ENCODE measurements around the gene HCN2. TPM values are rescaled to one million over a fixed set of nuclear protein-coding genes. Genes with fewer than 3 reads are reported as not detected.

Gene HCN2
- total RNA-seq, 2 donors from 2014 or later, result 0.14 to 8.5 TPM

GRCh38 chr19:610801-611480 lies 21.3 kb downstream of the HCN2 start:
- Histone ChIP-seq H3K27ac (no peak overlapping the region), H3K4me1 (replicated peaks) (no peaks in the 10 kb centered on the region), H3K9me3 (no peaks in the 10 kb centered on the region), H3K4me3 (no peak overlapping the region), H3K36me3 (no peaks in the 10 kb centered on the region), H3K27me3 (replicated peaks; ENCODE audit: insufficient read depth) (no peaks in the 10 kb centered on the region)
- DNase-seq (ENCODE audit: low spot score), result no peak
- intact Hi-C loops (cut with DNase I), result no loop called here
- 31% methylated on average over 30 of the region's 36 CpGs for WGBS
- TF ChIP-seq POLR2AphosphoS5 (IDR thresholded peaks at IDR 0.05) (no peak), CTCF (IDR thresholded peaks at IDR 0.05) (no peak), POLR2A (IDR thresholded peaks at IDR 0.05) (no peak)

DNA sequence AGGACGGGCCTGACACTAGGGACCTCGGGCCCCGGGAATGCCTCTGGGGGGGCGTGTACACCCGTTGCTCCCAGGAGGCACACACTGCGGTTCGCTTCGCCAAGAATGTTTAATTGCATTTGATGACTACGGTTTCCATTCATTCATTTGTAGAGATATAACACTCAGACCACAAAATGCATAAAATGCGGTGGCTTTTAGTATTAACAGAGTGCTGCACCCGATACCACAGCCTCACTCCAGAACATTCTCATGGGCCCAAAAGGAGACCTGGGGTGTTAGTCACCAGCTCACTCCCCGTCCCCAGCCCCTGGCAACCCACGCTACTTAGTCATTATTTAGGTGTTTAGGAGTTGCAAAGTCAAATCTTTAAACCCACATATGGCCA lies 21.8 kb downstream of the HCN2 start:
- intact Hi-C loops (cut with DNase I), result no loop called here
- H3K27ac ChIP-seq, result no peak overlapping the region
- no peaks in the 10 kb centered on the region for H3K9me3 ChIP-seq
- no peak for TF ChIP-seq POLR2AphosphoS5 (IDR thresholded peaks at IDR 0.05)
- TF ChIP-seq CTCF (IDR thresholded peaks at IDR 0.05), result no peak
- TF ChIP-seq POLR2A (IDR thresholded peaks at IDR 0.05), result no peak
- no peak for DNase-seq (ENCODE audit: low spot score)
- 53% methylated on average over 13 of the region's 13 CpGs for WGBS
- H3K4me3 ChIP-seq, result no peak overlapping the region
- H3K4me1 ChIP-seq (replicated peaks), result no peaks in the 10 kb centered on the region
- no peaks in the 10 kb centered on the region for H3K36me3 ChIP-seq
- H3K27me3 ChIP-seq (replicated peaks; ENCODE audit: insufficient read depth), result no peaks in the 10 kb centered on the region

DNA sequence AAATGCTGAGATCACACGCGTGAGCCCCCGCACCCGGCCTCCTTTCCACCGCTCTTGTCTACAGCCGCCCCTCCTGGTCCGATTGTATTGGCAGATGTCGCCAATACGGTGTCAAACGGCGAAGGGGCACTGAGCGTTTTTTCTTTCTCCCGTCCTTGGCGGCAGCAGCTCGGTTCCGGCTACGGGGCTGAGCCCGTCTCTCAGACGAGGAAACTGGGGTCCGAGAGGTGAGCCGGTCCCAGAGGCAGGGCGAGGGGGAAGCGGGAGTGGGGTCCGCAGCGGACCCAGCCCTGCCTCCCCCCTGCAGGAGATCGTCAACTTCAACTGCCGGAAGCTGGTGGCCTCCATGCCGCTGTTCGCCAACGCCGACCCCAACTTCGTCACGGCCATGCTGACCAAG lies 23.3 kb downstream of the HCN2 start:
- no peak for DNase-seq (ENCODE audit: low spot score)
- H3K36me3 ChIP-seq, result no peaks in the 10 kb centered on the region
- WGBS, result 90% methylated on average over 32 of the region's 33 CpGs

DNA sequence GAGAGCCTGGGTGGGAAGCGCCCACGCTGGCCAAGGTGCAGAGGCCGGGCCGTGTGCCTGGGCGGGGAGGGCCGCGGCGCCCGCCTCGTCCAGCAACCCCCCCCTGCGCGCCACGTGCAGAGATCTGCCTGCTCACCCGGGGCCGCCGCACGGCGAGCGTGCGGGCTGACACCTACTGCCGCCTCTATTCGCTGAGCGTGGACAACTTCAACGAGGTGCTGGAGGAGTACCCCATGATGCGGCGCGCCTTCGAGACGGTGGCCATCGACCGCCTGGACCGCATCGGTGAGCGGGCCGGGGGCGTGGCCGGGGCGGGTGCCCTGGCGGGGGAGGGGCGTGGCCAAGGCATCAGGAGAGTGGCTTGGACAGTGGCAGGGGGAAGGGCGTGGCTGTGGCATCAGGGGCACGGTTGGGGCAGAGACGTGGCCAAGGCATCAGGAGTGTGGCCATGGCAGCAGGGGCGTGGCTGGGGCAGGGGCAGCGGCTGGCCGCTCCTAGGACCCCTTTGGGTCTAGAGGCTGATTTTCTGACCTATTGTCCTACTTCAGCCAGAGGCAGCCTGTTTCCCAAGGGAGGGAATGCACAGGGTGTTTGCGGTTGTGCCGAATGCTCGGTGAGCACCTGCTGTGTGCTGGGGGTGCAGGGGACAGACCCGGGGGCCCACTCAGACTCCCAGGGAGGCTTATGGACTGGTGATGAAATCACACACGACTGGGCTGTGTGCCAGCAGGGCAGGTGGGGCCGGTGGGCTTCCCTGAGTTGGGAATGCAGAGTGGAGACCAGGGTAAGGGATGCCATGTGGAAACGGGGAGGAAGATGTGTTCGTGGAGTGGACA lies 24.3 kb downstream of the HCN2 start:
- no peaks in the 10 kb centered on the region for H3K4me1 ChIP-seq (replicated peaks)
- H3K9me3 ChIP-seq, result no peaks in the 10 kb centered on the region
- H3K27ac ChIP-seq, result no peak overlapping the region
- H3K36me3 ChIP-seq, result no peaks in the 10 kb centered on the region
- intact Hi-C loops (cut with DNase I), result no loop called here
- 90% methylated on average over 38 of the region's 54 CpGs for WGBS
- no peak for TF ChIP-seq POLR2AphosphoS5 (IDR thresholded peaks at IDR 0.05)
- TF ChIP-seq POLR2A (IDR thresholded peaks at IDR 0.05), result no peak
- TF ChIP-seq CTCF (IDR thresholded peaks at IDR 0.05), result no peak
- DNase-seq (ENCODE audit: low spot score), result no peak
- no peak overlapping the region for H3K4me3 ChIP-seq
- no peaks in the 10 kb centered on the region for H3K27me3 ChIP-seq (replicated peaks; ENCODE audit: insufficient read depth)

More for the DNA sequence above, 23.3 kb downstream of the HCN2 start:
- Histone ChIP-seq H3K4me1 (replicated peaks) (no peaks in the 10 kb centered on the region), H3K9me3 (no peaks in the 10 kb centered on the region), H3K27me3 (replicated peaks; ENCODE audit: insufficient read depth) (no peaks in the 10 kb centered on the region), H3K27ac (no peak overlapping the region), H3K4me3 (no peak overlapping the region)
- TF ChIP-seq POLR2AphosphoS5 (IDR thresholded peaks at IDR 0.05), result no peak
- no peak for TF ChIP-seq CTCF (IDR thresholded peaks at IDR 0.05)
- no peak for TF ChIP-seq POLR2A (IDR thresholded peaks at IDR 0.05)
- intact Hi-C loops (cut with DNase I), result no loop called here

Data from prostate gland (tissue), 2 donors.